KOPT-K1 (cell line): ENCODE data around the gene PRR36.

Experiments
- H3K27ac ChIP-seq: fragments of 200-600 bp; sonication (generic); 2 replicates; pipeline ENCODE4 v1.5.1; 2016; ENCODE audit warnings: antibody characterized with exemption, mild to moderate bottlenecking, low read depth, low read length; ENCODE audit not compliant: poor library complexity, severe bottlenecking
- H3K36me3 ChIP-seq: fragments of 200-600 bp; sonication (generic); 2 replicates; pipeline ENCODE4 v1.5.1; 2017; ENCODE audit warnings: antibody characterized with exemption, mild to moderate bottlenecking, low read length, moderate library complexity; ENCODE audit not compliant: insufficient read depth
- H3K9me3 ChIP-seq: fragments of 200-600 bp; sonication (generic); 2 replicates; pipeline ENCODE4 v1.5.1; 2017; ENCODE audit warnings: antibody characterized with exemption, low read length, mild to moderate bottlenecking; ENCODE audit not compliant: insufficient read depth, poor library complexity, severe bottlenecking

Gene PRR36

GRCh38 chr19:7820588-7820987 lies 53.6 kb downstream of the PRR36 start:
- no peak overlapping the region for H3K27ac ChIP-seq
- peaks cover 18% of the 10 kb centered on the region for H3K9me3 ChIP-seq
- H3K36me3 ChIP-seq, result no peaks in the 10 kb centered on the region

DNA sequence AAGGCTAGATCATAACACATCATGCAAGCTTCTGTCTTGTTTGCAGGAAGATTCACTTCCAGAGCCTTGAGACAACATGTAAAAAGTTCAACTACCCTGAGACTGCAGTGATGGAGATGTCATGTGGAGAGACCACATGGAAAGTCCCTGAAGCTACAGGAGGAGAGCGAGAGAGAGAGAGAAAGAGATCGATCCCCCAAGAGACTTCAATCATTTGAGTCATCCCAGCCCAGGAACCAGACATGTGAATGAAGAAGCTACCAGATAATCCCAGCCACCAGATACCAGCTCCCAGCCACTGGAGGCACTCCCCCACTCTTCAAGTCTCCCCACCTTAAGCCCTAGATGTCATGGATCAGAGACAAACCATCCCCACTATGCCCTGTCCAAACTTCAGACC lies 54.9 kb downstream of the PRR36 start:
- no peaks in the 10 kb centered on the region for H3K36me3 ChIP-seq
- peaks cover 18% of the 10 kb centered on the region for H3K9me3 ChIP-seq
- no peak overlapping the region for H3K27ac ChIP-seq

DNA sequence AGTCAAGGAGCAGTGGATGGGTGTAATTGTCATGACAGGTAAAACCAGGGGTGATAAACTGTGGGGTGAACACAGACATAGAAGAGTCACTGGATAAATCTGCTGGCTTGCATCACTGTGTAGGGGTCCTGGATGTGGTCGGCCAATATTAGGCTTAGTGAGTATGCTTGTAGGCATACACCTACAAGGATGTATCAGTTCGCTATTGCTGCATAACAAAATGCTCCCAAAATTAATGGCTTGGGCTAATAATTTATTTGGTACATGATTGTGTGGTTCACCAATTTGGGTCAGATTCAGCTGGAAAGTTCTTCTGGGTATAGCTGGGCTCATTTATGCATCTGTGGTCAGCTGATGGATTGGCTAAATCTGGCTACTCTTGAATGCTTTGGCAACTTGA lies 55.4 kb downstream of the PRR36 start:
- H3K27ac ChIP-seq, result no peak overlapping the region
- H3K36me3 ChIP-seq, result no peaks in the 10 kb centered on the region
- H3K9me3 ChIP-seq, result peaks cover 18% of the 10 kb centered on the region
